ENCODE data around the gene APBA1. TPM values are rescaled to one million over a fixed set of nuclear protein-coding genes. Genes with fewer than 3 reads are reported as not detected.

The APBA1 gene
- total and polyA plus RNA-seq, 2 of the 4 experiments (the other 2 are of a cell fraction), result 3.8 to 5.1 TPM

DNA sequence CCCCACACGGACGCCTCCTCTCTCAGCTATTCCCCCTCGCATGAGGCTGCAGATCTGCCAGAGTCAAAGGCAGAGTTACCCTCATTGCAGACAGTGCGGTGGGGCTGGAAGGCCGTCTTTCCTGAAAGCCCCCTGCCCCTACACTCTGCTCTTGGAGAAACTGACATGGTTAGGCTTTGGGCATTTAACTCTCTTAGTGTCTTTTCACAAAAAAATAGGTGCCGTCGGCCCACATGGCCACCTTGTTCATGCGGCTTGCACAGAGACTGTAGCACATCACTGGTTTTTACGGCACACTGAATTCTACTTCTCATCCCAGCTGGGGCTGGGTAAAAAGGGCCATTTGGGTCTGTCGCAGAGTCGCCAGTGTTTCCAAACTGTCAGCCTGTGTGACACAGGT lies 239.5 kb downstream of the APBA1 start:
- H4K5ac ChIP-seq (ENCODE audit: low read depth, low read length), result no peak overlapping the region
- no peak overlapping the region for H3K18ac ChIP-seq (ENCODE audit: low read depth, low read length)
- H4K20me1 ChIP-seq (ENCODE audit: insufficient read depth, low read length), result no peaks in the 10 kb centered on the region
- no peak overlapping the region for H2AK5ac ChIP-seq (ENCODE audit: low read depth, low read length)
- in situ Hi-C loops (cut with MboI; ENCODE audit: low sequenced_read_pairs) (no loop called here), dilution Hi-C loops (cut with HindIII; ENCODE audit: low sequenced_read_pairs, unreplicated experiment) (no loop called here), intact Hi-C loops (cut with micrococcal nuclease) (no loop called here)
- H3K79me1 ChIP-seq (ENCODE audit: low read depth in 1 of 2, low read length in 2 of 2), result no peaks in the 10 kb centered on the region
- no peak overlapping the region for H4K8ac ChIP-seq (ENCODE audit: low read depth in 2 of 2, low read length in 2 of 2)
- no peak overlapping the region for H2AFZ ChIP-seq (replicated peaks; ENCODE audit: low read length, poor library complexity)
- no peaks in the 10 kb centered on the region for H3K9me3 ChIP-seq (ENCODE audit: control insufficient read depth, insufficient read depth, low read length)
- TF ChIP-seq FOS (IDR thresholded peaks at IDR 0.05; ENCODE audit: low read depth, low read length) (no peak), MXI1 (IDR thresholded peaks at IDR 0.05; ENCODE audit: borderline replicate concordance, low read depth, low read length) (no peak), BHLHE40 (IDR thresholded peaks at IDR 0.05; ENCODE audit: low read depth, low read length) (no peak), RFX5 (IDR thresholded peaks at IDR 0.05; ENCODE audit: low read depth, low read length) (no peak)
- 0 out of 2 replicates have a peak, but pooled peaks cover 3% of the 10 kb centered on the region for H3K9me1 ChIP-seq (ENCODE audit: insufficient read depth, low read length)
- no peak overlapping the region for H4K91ac ChIP-seq (ENCODE audit: insufficient read depth, low read depth, low read length)
- H3K36me3 ChIP-seq (ENCODE audit: control insufficient read depth, insufficient read depth, low read length), result no peaks in the 10 kb centered on the region
- H3K4me3 ChIP-seq (ENCODE audit: insufficient read depth, low read depth, low read length), result no peak overlapping the region
- ChIA-PET POLR2A (ENCODE audit: unreplicated experiment) (no interaction called here), CTCF (no interaction called here)
- no peak overlapping the region for H3K27ac ChIP-seq (ENCODE audit: insufficient read depth, low read length)
- no peak overlapping the region for H2BK5ac ChIP-seq (ENCODE audit: low read depth, low read length, poor library complexity, severe bottlenecking)
- H3K4me2 ChIP-seq (ENCODE audit: low read depth, low read length), result no peak overlapping the region
- H3K4ac ChIP-seq (ENCODE audit: low read depth, low read length), result no peak overlapping the region
- no peaks in the 10 kb centered on the region; the same call in 1 of the 2 replicates for H3K4me1 ChIP-seq (ENCODE audit: control insufficient read depth, insufficient read depth, low read length)
- H3K14ac ChIP-seq (replicated peaks; ENCODE audit: low read depth, low read length), result no peak overlapping the region
- DNase-seq, result no peak
- H3K23ac ChIP-seq (ENCODE audit: low read depth, low read length), result no peak overlapping the region
- ATAC-seq (ENCODE audit: low read depth), result no peak
- no peak overlapping the region for H2BK120ac ChIP-seq (ENCODE audit: low read depth, low read length)
- H2BK20ac ChIP-seq (ENCODE audit: low read depth, low read length), result no peak overlapping the region
- H3K9ac ChIP-seq (ENCODE audit: low read depth, low read length), result no peak overlapping the region
- no peak overlapping the region for H2BK15ac ChIP-seq (ENCODE audit: low read depth, low read length)
- no TSS peak for BruUV-seq (replicated peaks)
- H3K27me3 ChIP-seq (ENCODE audit: control insufficient read depth, insufficient read depth, low read length), result no peaks in the 10 kb centered on the region
- H2AK9ac ChIP-seq (replicated peaks; ENCODE audit: low read depth, low read length, poor library complexity), result no peak overlapping the region
- WGBS, 2 experiments (ENCODE audit: extremely low coverage in 2 of 2, insufficient read length in 1 of 2), result 86% methylated on average over 6 of the region's 11 CpGs; no CpG with 5 or more reads in 1 of the 2 experiments
- no peak overlapping the region for H3K56ac ChIP-seq (ENCODE audit: extremely low read depth, insufficient read depth, low read length)

Data from IMR-90 (cell line).